ENCODE measurements around the gene LCNL1. TPM values are rescaled to one million over a fixed set of nuclear protein-coding genes. Genes with fewer than 3 reads are reported as not detected.

The LCNL1 gene
- total and polyA plus RNA-seq, 12 donors = 0.06 to 10.5 (median 0.78) TPM; not detected in 2

DNA sequence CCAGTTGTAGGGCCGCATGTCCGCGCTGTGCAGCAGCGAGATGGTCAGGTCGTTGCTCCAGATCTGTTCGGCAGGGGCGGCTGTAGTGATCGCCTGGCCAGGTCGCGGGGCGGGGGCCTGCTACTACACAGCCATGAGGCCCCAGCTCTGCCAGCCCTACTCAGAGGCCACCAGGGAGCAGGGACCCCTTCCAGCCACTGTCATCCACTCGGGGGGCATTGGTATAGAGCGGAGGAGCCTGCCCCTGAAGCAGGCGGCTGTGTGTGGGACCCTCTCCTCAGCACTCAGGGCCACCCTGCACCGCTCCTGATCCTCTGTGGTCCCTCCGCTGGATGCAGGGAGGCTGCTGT, 39.9 kb upstream of the LCNL1 start:
- 88 to 92% (median 89%) methylated on average over 3 to 16 of the region's 16 CpGs; no CpG with 5 or more reads in 1 of the 4 donors for WGBS, 4 donors
- Histone ChIP-seq H3K4me1 (replicated peaks in 1 of 2) (peaks cover 21 to 23% of the 10 kb centered on the region in 2 donors), H3K9me3 (replicated peaks in 1 of 3) (no peaks in the 10 kb centered on the region), H3K27me3 (no peaks in the 10 kb centered on the region), H3K36me3 (replicated peaks in 1 of 2) (peaks cover 0 to 40% of the 10 kb centered on the region in 2 donors), H3K4me3 (peak overlapping the region in 1 of 4 donors; percentile 100), H3K27ac (no peak overlapping the region)
- TF ChIP-seq, protein P1, sequence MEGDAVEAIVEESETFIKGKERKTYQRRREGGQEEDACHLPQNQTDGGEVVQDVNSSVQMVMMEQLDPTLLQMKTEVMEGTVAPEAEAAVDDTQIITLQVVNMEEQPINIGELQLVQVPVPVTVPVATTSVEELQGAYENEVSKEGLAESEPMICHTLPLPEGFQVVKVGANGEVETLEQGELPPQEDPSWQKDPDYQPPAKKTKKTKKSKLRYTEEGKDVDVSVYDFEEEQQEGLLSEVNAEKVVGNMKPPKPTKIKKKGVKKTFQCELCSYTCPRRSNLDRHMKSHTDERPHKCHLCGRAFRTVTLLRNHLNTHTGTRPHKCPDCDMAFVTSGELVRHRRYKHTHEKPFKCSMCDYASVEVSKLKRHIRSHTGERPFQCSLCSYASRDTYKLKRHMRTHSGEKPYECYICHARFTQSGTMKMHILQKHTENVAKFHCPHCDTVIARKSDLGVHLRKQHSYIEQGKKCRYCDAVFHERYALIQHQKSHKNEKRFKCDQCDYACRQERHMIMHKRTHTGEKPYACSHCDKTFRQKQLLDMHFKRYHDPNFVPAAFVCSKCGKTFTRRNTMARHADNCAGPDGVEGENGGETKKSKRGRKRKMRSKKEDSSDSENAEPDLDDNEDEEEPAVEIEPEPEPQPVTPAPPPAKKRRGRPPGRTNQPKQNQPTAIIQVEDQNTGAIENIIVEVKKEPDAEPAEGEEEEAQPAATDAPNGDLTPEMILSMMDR (IDR thresholded peaks at IDR 0.05) = no peak
- TF ChIP-seq POLR2A (IDR thresholded peaks at IDR 0.05) = no peak
- intact Hi-C loops (cut with DNase I) = loop anchor here (5.0 to 10.0 kb wide), 4 partner anchors 58 to 98 kb away; partner anchors contain the start of genes AJM1 (in 1 of the 2), FUT7 (in 1 of the 2), MAMDC4 (in 1 of the 2) and PHPT1 (in 1 of the 2)
- no peak for DNase-seq

DNA sequence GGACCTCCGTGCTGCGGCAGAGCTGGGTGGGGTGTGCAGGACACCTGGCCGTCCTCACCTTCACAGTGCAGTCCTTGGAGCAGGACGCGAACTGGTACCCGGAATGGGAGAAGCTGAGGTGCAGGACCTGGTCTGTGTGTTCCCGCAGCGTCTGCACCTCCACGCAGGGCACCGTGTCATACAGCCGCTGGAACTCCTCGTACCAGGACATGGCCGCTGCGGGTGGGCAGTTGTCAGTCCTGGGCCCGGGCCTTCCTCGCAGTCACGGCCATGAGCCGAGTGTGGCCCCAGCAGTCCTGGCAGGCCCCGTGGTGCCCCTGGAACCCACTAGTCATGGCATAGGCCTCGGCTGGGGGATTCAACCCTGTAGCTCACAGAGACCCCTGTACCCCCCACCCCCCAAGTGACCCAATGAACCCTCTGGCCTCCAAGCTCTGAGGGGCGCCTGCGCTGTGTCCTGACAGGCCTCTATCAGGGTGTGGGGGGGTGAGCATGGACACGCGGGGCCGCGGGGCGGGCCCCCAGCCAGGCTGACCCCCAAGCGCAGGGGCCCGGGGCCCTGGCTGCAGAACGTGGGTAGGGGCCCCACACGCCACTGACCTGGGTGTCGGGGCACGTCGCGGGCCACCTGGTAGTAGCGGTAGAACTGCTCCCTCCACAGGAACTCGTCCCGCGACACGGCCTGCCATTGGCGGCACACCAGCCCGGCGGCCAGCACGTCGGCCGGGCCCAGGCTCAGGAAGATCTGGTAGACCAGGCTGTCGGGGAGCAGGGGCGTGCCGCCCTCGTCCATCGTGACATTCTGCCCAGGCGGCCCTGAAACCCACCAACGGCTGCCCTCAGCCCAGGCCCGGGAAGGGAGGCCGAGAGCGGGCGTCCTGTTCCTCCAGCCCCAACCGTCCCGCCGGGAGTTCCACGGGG, 39.2 kb upstream of the LCNL1 start:
- H3K27me3 ChIP-seq = no peaks in the 10 kb centered on the region
- peaks cover 21 to 23% of the 10 kb centered on the region in 2 donors for H3K4me1 ChIP-seq (replicated peaks in 1 of 2)
- H3K27ac ChIP-seq = peak overlapping the region; percentile 46 to 99 (median 85)
- WGBS, 4 donors = 16 to 59% (median 16%) methylated on average over 9 to 61 of the region's 61 CpGs; no CpG with 5 or more reads in 1 of the 4 donors
- H3K9me3 ChIP-seq (replicated peaks in 1 of 3) = no peaks in the 10 kb centered on the region
- intact Hi-C loops (cut with DNase I) = loop anchor here (5.0 to 10.0 kb wide), 4 partner anchors 59 to 99 kb away; partner anchors contain the start of genes AJM1 (in 1 of the 2), FUT7 (in 1 of the 2), MAMDC4 (in 1 of the 2) and PHPT1 (in 1 of the 2)
- H3K36me3 ChIP-seq (replicated peaks in 1 of 2) = peaks cover 0 to 40% of the 10 kb centered on the region in 2 donors
- DNase-seq = peak; percentile 48 to 71 (median 59)
- TF ChIP-seq, protein P1 (IDR thresholded peaks at IDR 0.05) = no peak
- TF ChIP-seq POLR2A (IDR thresholded peaks at IDR 0.05) = no peak
- H3K4me3 ChIP-seq = peak overlapping the region; percentile 39 to 100 (median 74)

DNA sequence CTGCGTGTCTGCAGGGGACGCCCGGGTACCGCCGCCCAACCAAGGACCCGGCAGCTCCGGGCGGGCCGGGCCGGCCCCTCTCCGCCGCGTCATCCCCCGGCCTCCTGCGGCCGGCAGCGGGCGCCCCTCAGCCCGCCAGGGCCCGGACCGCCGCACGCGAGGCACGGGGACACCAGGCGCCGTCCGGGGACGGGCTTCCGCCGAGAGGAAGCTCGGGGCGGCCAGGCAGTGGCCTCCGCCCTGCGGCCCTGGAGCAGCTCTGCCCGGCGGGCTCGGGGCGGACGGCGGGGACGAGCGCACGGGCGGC, 38.6 kb upstream of the LCNL1 start:
- intact Hi-C loops (cut with DNase I) = loop anchor here (5.0 to 10.0 kb wide), 4 partner anchors 59 to 99 kb away; partner anchors contain the start of genes AJM1 (in 1 of the 2), FUT7 (in 1 of the 2), MAMDC4 (in 1 of the 2) and PHPT1 (in 1 of the 2)
- peak in 4 of 7 donors; percentile 44 to 56 (median 49) for DNase-seq
- no peaks in the 10 kb centered on the region for H3K27me3 ChIP-seq
- no peak for TF ChIP-seq POLR2A (IDR thresholded peaks at IDR 0.05)
- TF ChIP-seq, protein P1 (IDR thresholded peaks at IDR 0.05) = no peak
- H3K27ac ChIP-seq = peak overlapping the region; percentile 46 to 99 (median 85)
- 0 to 1% (median 0%) methylated on average over 8 to 45 of the region's 45 CpGs; no CpG with 5 or more reads in 1 of the 4 donors for WGBS, 4 donors
- no peaks in the 10 kb centered on the region for H3K9me3 ChIP-seq (replicated peaks in 1 of 3)
- peak overlapping the region; percentile 39 to 100 (median 74) for H3K4me3 ChIP-seq
- H3K36me3 ChIP-seq (replicated peaks in 1 of 2) = peaks cover 0 to 38% of the 10 kb centered on the region in 2 donors
- peaks cover 24% of the 10 kb centered on the region in 2 donors for H3K4me1 ChIP-seq (replicated peaks in 1 of 2)
